Astrocyte of the cerebellum (primary cell): Measurements from ENCODE around the gene KRT74.

Experiments used
- DNase-seq: peaks from one replicate; pipeline ENCODE4 v3.0.0-alpha.2; 2011; ENCODE audit warnings: low read depth
- H3K4me3 ChIP-seq: 2 replicates; pipeline ENCODE4 v1.5.1; 2011; ENCODE audit warnings: mild to moderate bottlenecking, low read depth, low read length, moderate library complexity
- CTCF ChIP-seq: IDR thresholded peaks from 2 replicates; pipeline ENCODE4 v1.5.1; 2012; ENCODE audit warnings: low read length, low read depth, moderate library complexity, mild to moderate bottlenecking; ENCODE audit errors: missing control alignments
- in situ Hi-C: cut with HindIII; loops from 2 replicates; pipeline ENCODE4 v1.10.0; 2017; ENCODE audit warnings: low sequenced_read_pairs

The KRT74 gene

GRCh38 chr12:52540531-52540930, 33.1 kb downstream of the KRT74 start:
- no peak for TF ChIP-seq CTCF
- DNase-seq = no peak
- in situ Hi-C loops = no loop called here
- no peak overlapping the region for H3K4me3 ChIP-seq

DNA sequence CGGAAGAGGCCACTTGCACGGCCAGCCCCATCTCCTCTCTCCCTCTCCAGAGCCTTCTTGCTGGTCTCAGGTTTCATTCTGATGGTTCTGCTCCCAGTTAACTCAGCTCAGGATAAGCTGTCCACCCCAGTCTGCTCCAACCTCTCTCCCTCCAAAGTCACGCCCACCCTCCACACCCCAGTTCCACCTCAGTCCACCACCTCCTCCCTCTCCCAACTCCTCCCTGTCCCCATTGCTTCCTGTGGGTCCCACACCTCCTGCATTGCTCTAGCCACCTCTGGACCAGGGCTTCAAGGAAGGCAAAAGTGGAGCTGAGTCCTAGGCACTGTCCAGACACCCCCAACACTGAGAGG, 33.8 kb downstream of the KRT74 start:
- TF ChIP-seq CTCF = no peak
- H3K4me3 ChIP-seq = no peak overlapping the region
- DNase-seq = no peak
- in situ Hi-C loops = no loop called here

- DNase-seq = peak; percentile 13
Measured at GRCh38 chr12:52539083-52539820, 34.4 kb downstream of the KRT74 start.

DNA sequence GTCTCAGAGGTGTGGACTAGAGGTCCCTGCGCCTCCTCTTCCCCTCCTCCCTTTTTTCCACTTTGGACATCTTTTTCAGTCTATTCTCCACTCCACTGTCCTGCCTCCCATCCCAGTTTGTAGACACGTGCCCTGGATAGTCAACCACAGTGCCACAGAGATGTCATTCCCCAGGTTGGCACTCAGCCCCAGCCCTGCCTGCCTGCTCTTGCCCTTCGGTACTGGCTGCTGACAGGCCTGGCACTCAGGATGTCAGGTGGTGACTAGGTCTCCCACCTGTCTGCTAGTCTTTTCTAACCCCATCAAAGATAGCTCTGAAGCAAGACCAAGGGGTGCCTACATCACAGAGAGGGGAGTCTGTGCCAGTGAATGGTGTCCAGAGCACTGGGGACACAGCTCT, 36.5 kb downstream of the KRT74 start:
- no peak for DNase-seq
- TF ChIP-seq CTCF = no peak
- in situ Hi-C loops = no loop called here
- no peak overlapping the region for H3K4me3 ChIP-seq

More at GRCh38 chr12:52539083-52539820, 34.4 kb downstream of the KRT74 start:
- H3K4me3 ChIP-seq = no peak overlapping the region
- in situ Hi-C loops = no loop called here
- no peak for TF ChIP-seq CTCF

DNA sequence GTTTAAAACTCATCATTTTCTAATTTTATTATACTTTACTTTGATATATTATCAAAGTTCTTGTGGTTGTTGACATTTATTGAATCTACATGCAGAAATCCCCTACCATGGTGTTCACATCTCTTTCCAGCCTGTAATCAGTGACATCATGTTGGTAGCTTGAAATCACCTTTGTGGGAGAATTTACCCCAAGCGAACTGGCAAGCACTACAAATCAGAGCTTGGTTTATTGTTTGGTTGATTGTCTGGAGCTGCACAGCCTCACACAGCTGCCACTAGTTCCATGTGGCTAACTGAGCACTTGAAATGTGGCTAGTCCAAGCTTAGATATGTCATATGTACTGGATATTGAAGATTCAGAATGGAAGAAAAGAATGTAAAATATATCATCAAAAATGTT, 38.1 kb downstream of the KRT74 start:
- DNase-seq = no peak
- no peak overlapping the region for H3K4me3 ChIP-seq
- no peak for TF ChIP-seq CTCF
- in situ Hi-C loops = no loop called here

- in situ Hi-C loops = no loop called here
- peak; percentile 22 for TF ChIP-seq CTCF
- no peak for DNase-seq
- H3K4me3 ChIP-seq = no peak overlapping the region
Measured at GRCh38 chr12:52534482-52534881, 39.2 kb downstream of the KRT74 start.
